ENCODE measurements around the gene FZD1.

The FZD1 gene

GRCh38 chr7:91265693-91266066, 1.4 kb downstream of the FZD1 start:
- DNase-seq: no peak

DNA sequence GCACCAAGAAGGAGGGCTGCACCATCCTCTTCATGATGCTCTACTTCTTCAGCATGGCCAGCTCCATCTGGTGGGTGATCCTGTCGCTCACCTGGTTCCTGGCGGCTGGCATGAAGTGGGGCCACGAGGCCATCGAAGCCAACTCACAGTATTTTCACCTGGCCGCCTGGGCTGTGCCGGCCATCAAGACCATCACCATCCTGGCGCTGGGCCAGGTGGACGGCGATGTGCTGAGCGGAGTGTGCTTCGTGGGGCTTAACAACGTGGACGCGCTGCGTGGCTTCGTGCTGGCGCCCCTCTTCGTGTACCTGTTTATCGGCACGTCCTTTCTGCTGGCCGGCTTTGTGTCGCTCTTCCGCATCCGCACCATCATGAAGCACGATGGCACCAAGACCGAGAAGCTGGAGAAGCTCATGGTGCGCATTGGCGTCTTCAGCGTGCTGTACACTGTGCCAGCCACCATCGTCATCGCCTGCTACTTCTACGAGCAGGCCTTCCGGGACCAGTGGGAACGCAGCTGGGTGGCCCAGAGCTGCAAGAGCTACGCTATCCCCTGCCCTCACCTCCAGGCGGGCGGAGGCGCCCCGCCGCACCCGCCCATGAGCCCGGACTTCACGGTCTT, 1.9 kb downstream of the FZD1 start:
- no peak for DNase-seq

GRCh38 chr7:91266689-91267090, 2.5 kb downstream of the FZD1 start:
- DNase-seq: no peak

DNA sequence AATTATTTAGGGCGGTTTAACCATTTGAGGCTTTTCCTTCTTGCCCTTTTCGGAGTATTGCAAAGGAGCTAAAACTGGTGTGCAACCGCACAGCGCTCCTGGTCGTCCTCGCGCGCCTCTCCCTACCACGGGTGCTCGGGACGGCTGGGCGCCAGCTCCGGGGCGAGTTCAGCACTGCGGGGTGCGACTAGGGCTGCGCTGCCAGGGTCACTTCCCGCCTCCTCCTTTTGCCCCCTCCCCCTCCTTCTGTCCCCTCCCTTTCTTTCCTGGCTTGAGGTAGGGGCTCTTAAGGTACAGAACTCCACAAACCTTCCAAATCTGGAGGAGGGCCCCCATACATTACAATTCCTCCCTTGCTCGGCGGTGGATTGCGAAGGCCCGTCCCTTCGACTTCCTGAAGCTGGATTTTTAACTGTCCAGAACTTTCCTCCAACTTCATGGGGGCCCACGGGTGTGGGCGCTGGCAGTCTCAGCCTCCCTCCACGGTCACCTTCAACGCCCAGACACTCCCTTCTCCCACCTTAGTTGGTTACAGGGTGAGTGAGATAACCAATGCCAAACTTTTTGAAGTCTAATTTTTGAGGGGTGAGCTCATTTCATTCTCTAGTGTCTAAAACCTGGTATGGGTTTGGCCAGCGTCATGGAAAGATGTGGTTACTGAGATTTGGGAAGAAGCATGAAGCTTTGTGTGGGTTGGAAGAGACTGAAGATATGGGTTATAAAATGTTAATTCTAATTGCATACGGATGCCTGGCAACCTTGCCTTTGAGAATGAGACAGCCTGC, 3.1 kb downstream of the FZD1 start:
- DNase-seq: no peak

DNA sequence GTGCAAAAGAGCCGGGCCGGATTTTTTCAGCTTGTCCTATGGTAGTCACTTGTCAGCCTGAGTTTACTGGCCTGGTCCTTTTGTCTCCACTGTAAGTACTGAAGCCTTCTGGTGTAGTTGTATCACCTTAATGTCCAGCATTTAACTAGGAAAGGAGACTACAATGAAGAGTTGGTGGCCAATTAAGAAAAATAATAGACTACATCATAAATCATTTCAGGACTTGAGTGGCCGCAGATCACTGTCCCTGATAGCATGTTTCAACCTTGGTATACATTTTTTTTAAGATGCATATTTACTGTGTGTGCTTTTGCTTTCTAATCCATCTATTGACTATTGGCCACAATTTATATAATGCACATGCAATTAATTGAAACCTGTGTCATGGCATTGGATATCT, 6.1 kb downstream of the FZD1 start:
- no peak for DNase-seq

DNA sequence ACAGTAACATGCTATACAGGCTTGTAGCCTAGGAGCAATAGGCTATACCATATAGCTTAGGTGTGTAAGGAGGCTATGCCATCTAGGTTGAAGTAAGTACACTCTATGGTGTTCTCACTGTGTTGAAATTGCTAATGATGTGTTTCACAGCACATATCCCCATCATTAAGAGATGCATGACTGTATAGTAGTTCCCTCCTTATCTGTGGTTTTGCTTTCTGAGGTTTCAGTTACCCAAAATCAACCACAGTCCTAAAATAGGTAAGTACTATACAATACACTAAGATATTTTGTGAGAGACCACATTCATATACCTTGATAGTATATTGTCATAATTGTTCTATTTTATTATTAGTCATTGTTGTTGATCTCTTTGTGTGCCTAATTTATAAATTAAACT, 12.7 kb downstream of the FZD1 start:
- no peak for DNase-seq

GRCh38 chr7:91280185-91280584, 16.0 kb downstream of the FZD1 start:
- DNase-seq: no peak

- no peak for DNase-seq
Observed at GRCh38 chr7:91280604-91281003, 16.4 kb downstream of the FZD1 start.

GRCh38 chr7:91285696-91286355, 21.6 kb downstream of the FZD1 start:
- DNase-seq: no peak

DNA sequence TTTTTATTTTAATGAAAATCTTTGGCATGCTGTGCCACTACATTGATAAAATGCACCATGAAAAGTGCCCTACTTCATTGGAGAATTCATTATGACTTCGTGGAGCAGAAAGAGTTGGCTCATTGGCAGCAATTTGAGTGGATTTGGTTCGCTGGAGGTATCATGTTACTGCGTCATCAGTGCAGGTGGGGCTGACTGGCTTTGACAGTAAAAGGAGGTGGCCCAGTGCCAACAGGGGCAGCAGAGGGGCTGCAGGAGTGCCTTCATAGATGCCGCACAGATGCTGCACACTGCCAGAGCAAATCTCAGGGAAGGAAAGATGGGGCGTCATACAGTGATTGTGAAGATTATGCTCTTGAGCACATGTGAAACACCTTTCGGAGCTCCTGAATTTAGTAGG, 22.2 kb downstream of the FZD1 start:
- no peak for DNase-seq

- DNase-seq: no peak
Observed at GRCh38 chr7:91287371-91288084, 23.3 kb downstream of the FZD1 start.

- DNase-seq: no peak
Observed at GRCh38 chr7:91288208-91288824, 24.1 kb downstream of the FZD1 start.

- DNase-seq: no peak
Observed at GRCh38 chr7:91289633-91290254, 25.5 kb downstream of the FZD1 start.

- no peak for DNase-seq
Observed at GRCh38 chr7:91291302-91291701, 27.1 kb downstream of the FZD1 start.

- no peak for DNase-seq
Observed at GRCh38 chr7:91291902-91292301, 27.7 kb downstream of the FZD1 start.

DNA sequence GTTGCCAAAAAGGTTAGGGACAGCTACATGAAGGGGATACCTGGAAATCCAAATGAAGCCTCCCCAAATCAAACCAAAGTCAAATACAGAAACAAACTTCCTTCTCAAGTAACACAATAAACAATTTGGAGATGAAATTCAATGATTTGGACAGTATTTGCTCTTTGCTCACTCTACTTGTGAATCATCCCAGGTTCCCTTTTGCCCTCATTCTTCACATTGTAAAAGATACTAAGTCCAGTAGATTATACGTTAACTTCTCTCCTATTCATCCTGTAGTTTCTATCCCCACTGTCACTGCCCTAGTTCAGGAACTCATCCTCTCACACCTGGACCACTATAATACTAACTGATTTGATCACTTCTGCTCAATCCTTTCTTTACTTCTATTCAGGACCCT, 28.3 kb downstream of the FZD1 start:
- no peak for DNase-seq

GRCh38 chr7:91293136-91293535, 28.9 kb downstream of the FZD1 start:
- DNase-seq: no peak

DNA sequence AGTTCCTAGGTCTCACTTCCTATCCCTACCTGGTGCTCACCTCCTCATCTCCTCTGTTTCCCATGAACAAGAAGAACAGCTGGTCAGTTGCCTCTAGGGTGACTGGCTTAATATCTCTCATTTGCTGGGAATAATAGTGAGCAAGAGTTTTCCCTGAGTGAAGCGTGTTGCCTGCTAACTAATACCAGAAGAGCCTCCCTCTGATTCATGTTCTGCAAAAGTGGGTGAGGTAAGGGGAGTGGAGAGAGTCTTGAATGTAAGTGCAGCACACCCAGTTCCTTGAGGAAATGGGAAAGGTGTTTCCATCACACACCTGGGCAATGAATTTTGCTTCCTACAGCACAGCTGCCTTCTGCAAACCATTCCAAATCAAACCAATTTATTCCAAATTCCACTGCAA, 29.6 kb downstream of the FZD1 start:
- DNase-seq: no peak

- no peak for DNase-seq
Observed at GRCh38 chr7:91294639-91295220, 30.5 kb downstream of the FZD1 start.

- DNase-seq: no peak
Observed at GRCh38 chr7:91295576-91295975, 31.3 kb downstream of the FZD1 start.

- DNase-seq: no peak
Observed at GRCh38 chr7:91297939-91298338, 33.7 kb downstream of the FZD1 start.

All from activated CD4-positive, alpha-beta T cell treated with anti-CD3 and anti-CD28 coated beads, Interleukin-2, amount 50 U/mL, for 4 hours (primary cell).